Activated CD4-positive, alpha-beta T cell treated with anti-CD3 and anti-CD28 coated beads, Interleukin-2, Interleukin-6, amounts not matched to agents 100 ng/mL and 50 ng/mL, durations not matched to agents 16 hours and 8 hours (primary cell): ENCODE data around the gene NUP50.

Experiments used
- DNase-seq: peaks from one replicate; pipeline ENCODE4 v3.0.0-alpha.2; 2020

NUP50 gene

GRCh38 chr22:45196926-45197605, 33.3 kb downstream of the NUP50 start:
- DNase-seq = no peak

- DNase-seq = no peak
These were observed 34.1 kb downstream of the NUP50 start for GRCh38 chr22:45197606-45198462.

- no peak for DNase-seq
These were observed 34.7 kb downstream of the NUP50 start for GRCh38 chr22:45198463-45198795.

- DNase-seq = no peak
These were observed 36.0 kb downstream of the NUP50 start for GRCh38 chr22:45199723-45200122.

GRCh38 chr22:45200230-45200629, 36.5 kb downstream of the NUP50 start:
- no peak for DNase-seq

GRCh38 chr22:45200860-45201511, 37.3 kb downstream of the NUP50 start:
- DNase-seq = no peak

GRCh38 chr22:45201678-45202332, 38.1 kb downstream of the NUP50 start:
- DNase-seq = no peak

GRCh38 chr22:45202333-45203149, 38.8 kb downstream of the NUP50 start:
- no peak for DNase-seq

- no peak for DNase-seq
These were observed 39.6 kb downstream of the NUP50 start for GRCh38 chr22:45203150-45203951.

GRCh38 chr22:45204241-45204640, 40.5 kb downstream of the NUP50 start:
- DNase-seq = no peak

GRCh38 chr22:45204819-45205218, 41.1 kb downstream of the NUP50 start:
- no peak for DNase-seq

GRCh38 chr22:45205276-45205925, 41.7 kb downstream of the NUP50 start:
- no peak for DNase-seq

- no peak for DNase-seq
These were observed 42.5 kb downstream of the NUP50 start for GRCh38 chr22:45206233-45206632.

GRCh38 chr22:45207533-45207932, 43.8 kb downstream of the NUP50 start:
- DNase-seq = no peak

GRCh38 chr22:45207981-45208664, 44.4 kb downstream of the NUP50 start:
- DNase-seq = no peak

GRCh38 chr22:45208696-45208992, 44.9 kb downstream of the NUP50 start:
- DNase-seq = no peak

- DNase-seq = peak; percentile 23
These were observed 45.5 kb downstream of the NUP50 start for GRCh38 chr22:45208993-45209838.

- no peak for DNase-seq
These were observed 46.4 kb downstream of the NUP50 start for GRCh38 chr22:45210174-45210573.

GRCh38 chr22:45210577-45210976, 46.9 kb downstream of the NUP50 start:
- no peak for DNase-seq

GRCh38 chr22:45210991-45211390, 47.3 kb downstream of the NUP50 start:
- DNase-seq = no peak
